Endothelial cell (in vitro differentiated cells): ENCODE results near the gene NEO1. TPM values are rescaled to one million over a fixed set of nuclear protein-coding genes. Genes with fewer than 3 reads are reported as not detected.

Experiments
- DNase-seq: peaks from one replicate; pipeline ENCODE4 v3.0.0; 2021; ENCODE audit warnings: low spot score
- H3K27ac Mint-ChIP-seq: one replicate; pipeline ENCODE4 v1.8.0; 2021; ENCODE audit warnings: mixed read lengths, inconsistent platforms; ENCODE audit not compliant: unreplicated experiment
- H3K27me3 Mint-ChIP-seq: one replicate; pipeline ENCODE4 v1.8.0; 2021; ENCODE audit warnings: mild to moderate bottlenecking, moderate library complexity, mixed read lengths, inconsistent platforms; ENCODE audit not compliant: unreplicated experiment
- H3K36me3 Mint-ChIP-seq: one replicate; pipeline ENCODE4 v1.8.0; 2021; ENCODE audit warnings: mild to moderate bottlenecking, low read depth, mixed read lengths, inconsistent platforms; ENCODE audit not compliant: unreplicated experiment
- H3K4me1 Mint-ChIP-seq: one replicate; pipeline ENCODE4 v1.8.0; 2021; ENCODE audit warnings: mild to moderate bottlenecking, mixed read lengths, inconsistent platforms; ENCODE audit not compliant: unreplicated experiment
- H3K4me3 Mint-ChIP-seq: one replicate; pipeline ENCODE4 v1.8.0; 2021; ENCODE audit warnings: mild to moderate bottlenecking, mixed read lengths, inconsistent platforms; ENCODE audit not compliant: unreplicated experiment
- H3K9me3 Mint-ChIP-seq: one replicate; pipeline ENCODE4 v1.8.0; 2021; ENCODE audit warnings: mixed read lengths, inconsistent platforms; ENCODE audit not compliant: unreplicated experiment
- total RNA-seq: library from RNA; stranded (reverse); fragmentation: NEBNext Ultra II Directional; extraction: Animal tissue kit (Norgen Biotek cat#: 25700); gene quantifications from one replicate; pipeline ENCODE4 v1.2.1, GENCODE V29; 2021; ENCODE audit not compliant: unreplicated experiment
- TF ChIP-seq, protein P1 (sequence below): fragments of 200-600 bp; sonication (generic); IDR thresholded peaks from one replicate; pipeline ENCODE4 v1.5.0; 2021; ENCODE audit warnings: antibody characterized with exemption; ENCODE audit not compliant: unreplicated experiment

Gene NEO1
- total RNA-seq, 1 donor from 2014 or later: 140 TPM

DNA sequence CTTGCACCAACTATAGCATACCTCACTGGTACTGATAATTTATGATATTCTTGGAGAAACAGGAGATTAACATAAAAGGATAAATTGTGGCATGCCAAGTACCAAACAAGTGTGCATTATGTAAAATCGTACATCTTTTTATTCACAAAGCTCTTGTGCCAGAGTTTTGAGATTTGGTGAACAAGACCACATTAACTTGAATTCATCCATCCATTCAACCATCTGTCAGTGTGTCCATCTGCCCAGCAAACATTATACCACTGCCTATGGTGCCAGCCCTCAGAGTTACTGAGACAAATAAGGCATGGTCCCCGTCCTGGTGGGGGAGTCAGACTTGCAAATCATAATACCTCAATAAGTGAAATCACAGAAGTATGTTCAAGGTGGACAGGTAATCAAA, 17.0 kb upstream of the NEO1 start:
- H3K9me3 Mint-ChIP-seq: no peaks in the 10 kb centered on the region
- H3K27me3 Mint-ChIP-seq: no peaks in the 10 kb centered on the region
- TF ChIP-seq, protein P1, sequence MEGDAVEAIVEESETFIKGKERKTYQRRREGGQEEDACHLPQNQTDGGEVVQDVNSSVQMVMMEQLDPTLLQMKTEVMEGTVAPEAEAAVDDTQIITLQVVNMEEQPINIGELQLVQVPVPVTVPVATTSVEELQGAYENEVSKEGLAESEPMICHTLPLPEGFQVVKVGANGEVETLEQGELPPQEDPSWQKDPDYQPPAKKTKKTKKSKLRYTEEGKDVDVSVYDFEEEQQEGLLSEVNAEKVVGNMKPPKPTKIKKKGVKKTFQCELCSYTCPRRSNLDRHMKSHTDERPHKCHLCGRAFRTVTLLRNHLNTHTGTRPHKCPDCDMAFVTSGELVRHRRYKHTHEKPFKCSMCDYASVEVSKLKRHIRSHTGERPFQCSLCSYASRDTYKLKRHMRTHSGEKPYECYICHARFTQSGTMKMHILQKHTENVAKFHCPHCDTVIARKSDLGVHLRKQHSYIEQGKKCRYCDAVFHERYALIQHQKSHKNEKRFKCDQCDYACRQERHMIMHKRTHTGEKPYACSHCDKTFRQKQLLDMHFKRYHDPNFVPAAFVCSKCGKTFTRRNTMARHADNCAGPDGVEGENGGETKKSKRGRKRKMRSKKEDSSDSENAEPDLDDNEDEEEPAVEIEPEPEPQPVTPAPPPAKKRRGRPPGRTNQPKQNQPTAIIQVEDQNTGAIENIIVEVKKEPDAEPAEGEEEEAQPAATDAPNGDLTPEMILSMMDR: no peak
- no peak for DNase-seq
- no peaks in the 10 kb centered on the region for H3K36me3 Mint-ChIP-seq
- H3K27ac Mint-ChIP-seq: no peak overlapping the region
- H3K4me1 Mint-ChIP-seq: no peaks in the 10 kb centered on the region
- H3K4me3 Mint-ChIP-seq: no peak overlapping the region

DNA sequence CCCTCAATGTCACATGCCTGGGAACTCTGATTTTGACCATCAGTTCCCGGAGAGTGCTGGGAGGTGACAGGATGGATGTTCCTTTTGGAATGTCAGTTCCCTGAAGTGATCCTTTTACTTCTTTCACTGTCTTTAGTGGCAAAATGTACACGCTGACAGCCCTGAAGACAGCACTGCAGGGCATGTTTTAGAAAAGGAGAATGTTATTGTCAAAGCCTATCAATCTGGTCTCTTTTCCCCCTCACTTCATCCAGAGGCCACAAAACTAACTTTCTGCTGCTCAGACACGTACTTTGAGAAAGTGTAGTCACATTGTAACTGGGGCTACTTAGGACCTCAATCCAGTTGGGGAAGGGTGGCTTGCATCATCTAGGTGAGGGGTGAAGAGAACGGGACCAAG, 14.0 kb upstream of the NEO1 start:
- no peaks in the 10 kb centered on the region for H3K4me1 Mint-ChIP-seq
- no peaks in the 10 kb centered on the region for H3K27me3 Mint-ChIP-seq
- H3K36me3 Mint-ChIP-seq: no peaks in the 10 kb centered on the region
- H3K9me3 Mint-ChIP-seq: no peaks in the 10 kb centered on the region
- no peak overlapping the region for H3K27ac Mint-ChIP-seq
- TF ChIP-seq, protein P1: no peak
- no peak for DNase-seq
- H3K4me3 Mint-ChIP-seq: no peak overlapping the region

DNA sequence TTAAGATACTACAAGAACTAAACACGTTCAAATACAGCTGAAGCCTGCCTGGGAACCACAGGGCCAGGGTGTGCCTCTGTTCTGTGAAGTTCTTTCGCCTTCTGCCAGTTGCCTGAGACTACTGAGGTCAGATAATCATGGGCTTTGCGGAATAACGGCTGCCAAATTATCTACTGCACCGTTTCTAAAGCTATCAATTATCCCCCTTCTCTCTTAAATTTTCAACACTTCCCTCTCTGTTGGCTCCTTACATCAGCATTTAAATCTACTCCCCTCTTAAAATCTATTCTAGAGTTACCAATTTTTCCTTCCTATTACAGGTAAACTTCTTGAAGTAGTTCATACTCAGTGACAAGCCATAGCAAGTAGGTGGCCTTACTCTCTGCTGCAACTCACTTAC, 6.2 kb upstream of the NEO1 start:
- Mint-ChIP-seq H3K4me1 (peaks cover 24% of the 10 kb centered on the region), H3K4me3 (no peak overlapping the region), H3K36me3 (no peaks in the 10 kb centered on the region), H3K9me3 (no peaks in the 10 kb centered on the region), H3K27ac (no peak overlapping the region), H3K27me3 (peaks cover 2% of the 10 kb centered on the region)
- TF ChIP-seq, protein P1: no peak
- DNase-seq: no peak

DNA sequence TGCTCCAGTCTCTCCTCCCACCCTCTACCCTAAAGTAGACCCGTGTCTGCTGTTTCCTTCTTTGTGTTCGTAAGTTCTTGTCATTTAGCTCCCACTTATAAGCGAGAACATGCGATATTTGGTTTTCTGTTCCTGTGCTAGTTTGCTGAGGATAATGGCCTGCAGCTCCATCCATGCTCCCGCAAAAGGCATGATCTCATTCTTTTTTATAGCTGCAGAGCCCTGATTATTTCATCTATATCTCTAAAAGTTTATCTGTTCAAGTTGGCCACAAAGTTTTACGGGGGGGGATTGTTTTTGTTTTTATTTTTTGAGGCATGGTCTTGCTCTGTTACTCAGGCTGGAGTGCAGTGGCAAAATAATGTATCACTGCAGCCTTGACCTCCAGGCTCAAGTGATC, 4.4 kb upstream of the NEO1 start:
- Mint-ChIP-seq H3K9me3 (no peaks in the 10 kb centered on the region), H3K4me1 (peaks cover 24% of the 10 kb centered on the region), H3K27ac (no peak overlapping the region), H3K36me3 (no peaks in the 10 kb centered on the region), H3K27me3 (peaks cover 2% of the 10 kb centered on the region), H3K4me3 (no peak overlapping the region)
- TF ChIP-seq, protein P1: no peak
- no peak for DNase-seq

DNA sequence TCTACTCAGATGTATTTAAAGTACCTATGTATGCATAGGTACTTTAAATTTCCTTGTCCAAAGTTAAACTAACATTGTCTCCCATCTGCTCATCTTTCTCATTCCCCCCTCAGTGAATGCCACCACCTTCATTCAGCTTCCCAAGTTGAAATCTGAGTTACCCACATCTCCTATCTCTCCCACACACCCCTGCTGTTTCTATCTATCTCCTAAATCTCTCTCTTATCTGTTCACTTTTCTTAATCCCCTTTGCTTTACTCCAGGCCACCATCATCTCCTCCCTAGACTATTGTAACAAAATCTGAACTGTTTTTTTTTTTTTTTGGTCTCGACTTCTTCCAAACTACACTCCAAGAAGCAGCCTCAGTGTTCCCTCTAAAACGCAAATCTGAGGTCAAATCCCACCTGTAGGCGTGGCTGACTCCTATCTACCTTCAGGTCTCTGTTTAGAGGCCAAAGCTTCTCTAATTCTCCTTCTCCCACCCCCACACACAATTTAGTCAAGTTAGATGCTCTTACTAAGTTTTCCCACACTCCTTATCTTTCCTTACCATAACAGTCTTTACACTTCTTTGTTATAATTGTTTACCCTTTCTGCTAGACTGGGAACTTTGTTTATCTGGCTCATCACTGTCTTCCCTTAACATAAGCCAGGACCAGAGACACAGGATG, 3.5 kb upstream of the NEO1 start:
- no peak for DNase-seq
- Mint-ChIP-seq H3K36me3 (peaks cover 6% of the 10 kb centered on the region), H3K4me1 (peaks cover 29% of the 10 kb centered on the region), H3K4me3 (no peak overlapping the region), H3K27ac (peak overlapping the region; percentile 2), H3K27me3 (peaks cover 7% of the 10 kb centered on the region), H3K9me3 (no peaks in the 10 kb centered on the region)
- TF ChIP-seq, protein P1: no peak
